ENCODE measurements around the gene LIN37.

Gene LIN37

DNA sequence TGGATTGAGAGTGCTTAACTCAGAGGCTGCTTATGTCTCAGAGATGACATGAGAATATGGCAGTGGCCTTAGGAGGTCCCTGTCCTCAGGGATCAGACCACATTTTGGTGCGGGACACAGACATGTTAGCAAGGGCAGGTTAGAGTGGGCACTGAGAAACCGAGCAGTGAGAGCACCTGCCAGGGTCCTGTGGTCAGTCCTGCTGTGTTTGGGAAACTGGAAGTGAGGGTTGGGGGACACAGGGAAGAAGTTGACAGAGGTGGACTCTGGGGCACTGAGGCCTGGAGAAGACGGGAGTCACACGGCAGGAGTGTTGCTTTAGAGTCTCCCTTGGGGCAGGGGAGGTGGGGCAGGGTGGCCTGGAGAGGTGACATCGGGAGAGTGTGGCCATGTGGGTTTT is 13.5 kb upstream of the LIN37 start:
- no peak for DNase-seq (ENCODE audit: low spot score)

GRCh38 chr19:35736913-35737886 is 11.2 kb upstream of the LIN37 start:
- DNase-seq (ENCODE audit: low spot score): peak; percentile 67

GRCh38 chr19:35738021-35738886 is 10.1 kb upstream of the LIN37 start:
- no peak for DNase-seq (ENCODE audit: low spot score)

GRCh38 chr19:35738887-35739229 is 9.5 kb upstream of the LIN37 start:
- DNase-seq (ENCODE audit: low spot score): no peak

DNA sequence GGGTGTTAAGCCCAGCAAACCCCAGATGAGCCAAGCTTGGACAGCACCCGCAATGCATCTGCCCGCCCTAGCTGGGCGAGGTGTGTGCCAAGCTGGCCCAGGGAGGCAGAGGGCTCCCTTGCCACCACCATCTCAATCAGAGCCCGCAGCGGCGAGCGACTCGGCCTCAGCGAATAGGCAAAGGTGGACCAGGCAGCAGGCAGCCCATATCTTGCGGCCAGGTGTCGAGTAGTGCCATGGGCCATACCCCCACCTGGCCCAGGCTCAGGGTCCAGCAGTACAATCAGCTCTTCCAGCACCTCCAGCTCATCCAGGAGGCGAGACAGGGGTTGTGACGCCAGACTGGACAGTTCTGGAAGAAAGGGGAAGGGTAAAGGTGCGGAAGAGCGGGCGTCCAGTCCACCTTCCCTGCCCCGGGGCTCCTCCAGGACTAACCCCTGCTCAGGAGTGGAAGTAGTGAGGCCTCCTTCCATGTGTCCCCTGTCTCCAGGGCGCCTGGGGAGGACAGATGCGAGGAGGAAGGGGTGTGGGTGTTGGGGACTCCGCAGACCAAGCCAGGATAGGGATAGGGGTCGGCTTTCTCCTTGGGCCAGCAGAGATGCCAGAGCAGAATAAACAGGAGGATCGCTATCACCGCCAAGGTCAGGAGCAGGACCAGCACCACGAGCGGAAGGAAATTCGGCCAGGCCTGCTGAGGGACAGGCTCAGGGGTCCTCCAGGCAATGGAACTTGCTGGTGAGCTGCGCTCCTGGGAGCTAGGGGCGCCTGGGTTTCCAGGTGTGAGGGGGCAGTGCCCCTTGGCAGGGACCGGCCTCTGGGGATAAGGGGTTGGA is 8.9 kb upstream of the LIN37 start:
- DNase-seq (ENCODE audit: low spot score): no peak

- DNase-seq (ENCODE audit: low spot score): no peak
Measured at GRCh38 chr19:35740108-35740422, 8.3 kb upstream of the LIN37 start.

DNA sequence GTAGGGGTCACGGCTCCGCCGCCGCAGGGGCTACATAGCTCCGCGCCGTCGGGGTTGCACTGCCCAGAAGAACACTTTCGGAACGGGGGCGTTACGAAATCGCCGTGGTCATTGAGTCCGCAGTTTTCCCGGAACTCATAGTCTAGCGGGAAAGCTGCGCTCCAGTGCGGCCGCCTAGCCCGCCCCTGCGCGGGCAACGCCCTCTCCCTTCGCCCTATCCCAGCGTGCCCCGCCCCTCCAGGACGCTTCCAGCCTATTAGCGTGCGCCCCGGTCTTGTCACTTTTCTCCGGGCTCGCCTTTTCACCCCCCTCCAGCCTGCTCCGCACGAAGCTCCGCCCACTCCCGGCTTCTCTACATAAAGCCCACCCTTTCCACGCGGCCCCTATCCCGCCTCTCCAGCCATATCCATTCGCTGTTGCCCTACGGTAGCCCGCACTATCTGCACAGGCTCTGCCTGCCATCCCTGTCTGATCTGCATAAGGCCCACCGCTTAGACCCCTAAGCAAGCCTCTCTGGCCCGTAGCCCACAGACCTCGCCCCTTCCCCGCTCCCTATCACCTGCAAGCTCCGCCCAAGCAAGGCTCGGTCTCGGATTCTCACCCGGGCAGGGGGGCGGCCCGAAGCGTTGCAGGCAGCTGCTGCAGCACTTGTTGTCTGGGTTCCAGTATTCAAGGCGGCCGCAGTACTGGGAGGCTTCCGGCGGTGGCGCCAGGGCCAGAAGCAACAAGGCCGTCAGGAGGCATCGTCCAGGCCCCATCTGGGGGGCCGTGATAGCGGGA is 7.8 kb upstream of the LIN37 start:
- peak; percentile 97 for DNase-seq (ENCODE audit: low spot score)

- no peak for DNase-seq (ENCODE audit: low spot score)
Measured at GRCh38 chr19:35741203-35741515, 7.2 kb upstream of the LIN37 start.

- peak; percentile 84 for DNase-seq (ENCODE audit: low spot score)
Measured at GRCh38 chr19:35742121-35742724, 6.2 kb upstream of the LIN37 start, which contains the start of gene IGFLR1. IGFLR1 (minus strand) TSS chr19:35742452; CDS start chr19:35741180, 1,272 bp downstream.

- no peak for DNase-seq (ENCODE audit: low spot score)
Measured at GRCh38 chr19:35743640-35744429, 4.5 kb upstream of the LIN37 start.

DNA sequence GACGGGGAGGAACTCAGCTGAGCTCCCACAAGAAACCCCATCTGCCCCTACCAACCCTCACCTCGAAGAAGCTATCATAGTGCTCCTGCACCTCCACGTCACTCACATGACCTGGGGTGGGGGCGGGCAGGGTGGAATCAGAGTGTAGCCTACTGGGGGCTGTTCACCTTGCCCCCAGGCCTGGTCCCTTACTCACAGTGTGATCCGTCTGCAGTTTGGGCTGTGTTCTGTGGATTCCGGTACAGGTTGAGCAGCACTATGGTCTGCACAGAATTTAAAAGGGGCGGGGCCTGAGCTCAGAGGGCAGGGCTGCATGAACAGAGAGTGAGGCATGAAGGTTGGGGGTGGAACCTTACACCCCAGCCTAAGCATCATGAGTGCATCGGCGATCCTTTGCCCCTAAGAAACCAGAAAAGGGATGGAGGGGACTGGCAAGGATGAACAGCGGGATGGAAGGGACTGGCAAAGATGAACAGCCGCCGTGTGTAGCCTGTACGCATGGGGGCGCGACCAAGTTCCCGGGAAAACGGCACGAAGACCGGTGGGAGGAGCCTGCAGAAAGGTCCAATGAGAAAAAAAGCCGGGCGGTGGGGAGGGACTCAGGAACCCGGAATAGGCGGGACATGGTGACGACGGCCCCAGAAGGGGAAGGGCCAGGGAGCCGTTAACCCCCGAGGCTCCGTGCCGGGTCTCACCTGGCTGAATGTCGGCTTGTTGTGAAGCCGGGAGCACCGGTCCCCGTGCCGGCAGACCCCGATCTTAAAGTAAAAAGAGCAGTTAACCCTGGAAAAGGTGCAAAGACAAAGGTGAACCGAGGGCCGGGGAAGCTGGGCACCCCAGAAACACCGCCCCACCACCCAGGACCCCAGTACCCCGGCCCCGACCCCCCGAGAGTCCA is 3.7 kb upstream of the LIN37 start:
- DNase-seq (ENCODE audit: low spot score): peak; percentile 97

- DNase-seq (ENCODE audit: low spot score): peak; percentile 99
Measured at GRCh38 chr19:35745328-35746086, 2.9 kb upstream of the LIN37 start, which contains the start of the genes PSENEN and U2AF1L4. PSENEN (plus strand) TSS chr19:35745651; CDS start chr19:35745931, 280 bp downstream. U2AF1L4 (minus strand) TSS chr19:35745418; CDS start chr19:35745391, 27 bp downstream.

DNA sequence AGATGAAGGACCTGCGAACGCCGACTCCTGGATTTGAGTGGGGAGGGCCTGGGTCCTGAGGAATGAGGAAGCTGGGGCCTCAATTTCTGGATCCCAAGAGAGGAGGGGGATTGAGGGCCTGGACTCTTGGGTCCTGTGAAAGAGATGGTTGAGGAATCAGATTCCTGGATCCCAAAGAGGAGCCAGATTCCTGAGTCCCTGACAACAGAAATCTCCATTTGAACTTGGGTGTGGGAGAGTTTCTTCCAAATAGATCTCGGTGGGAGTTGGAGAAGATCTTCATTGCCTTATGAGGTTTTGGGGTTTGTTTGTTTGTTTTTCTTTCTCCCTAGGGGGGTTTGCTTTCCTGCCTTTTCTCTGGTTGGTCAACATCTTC is 2.3 kb upstream of the LIN37 start:
- DNase-seq (ENCODE audit: low spot score): no peak

- DNase-seq (ENCODE audit: low spot score): no peak
Measured at GRCh38 chr19:35746531-35746930, 1.8 kb upstream of the LIN37 start.

GRCh38 chr19:35750167-35750566 is 1.8 kb downstream of the LIN37 start:
- DNase-seq (ENCODE audit: low spot score): no peak

GRCh38 chr19:35751839-35752745 is 3.7 kb downstream of the LIN37 start:
- no peak for DNase-seq (ENCODE audit: low spot score)

- no peak for DNase-seq (ENCODE audit: low spot score)
Measured at GRCh38 chr19:35752746-35753350, 4.5 kb downstream of the LIN37 start.
